Neural progenitor cell (in vitro differentiated cells): ENCODE data around the gene LASP1NB.
A peak's percentile ranks its signal among the peaks of the same experiment; 100 is the strongest.

Experiments
- DNase-seq: peaks from one replicate; pipeline ENCODE4 v3.0.0-alpha.2; 2016; ENCODE audit warnings: low spot score
- H2AFZ ChIP-seq: fragments of 200-600 bp; sonication (generic); replicated peaks from 2 replicates; pipeline ENCODE4 v1.6.1; 2016; ENCODE audit warnings: antibody characterized with exemption
- H3F3A ChIP-seq: fragments of 200-600 bp; sonication (generic); 2 replicates; pipeline ENCODE4 v1.6.1; 2016; ENCODE audit warnings: antibody characterized with exemption, low read depth
- H3K27ac ChIP-seq: fragments of 200-600 bp; sonication (generic); 2 replicates; pipeline ENCODE4 v1.5.1; 2016; ENCODE audit warnings: mild to moderate bottlenecking
- H3K27me3 ChIP-seq: fragments of 200-600 bp; sonication (generic); 2 replicates; pipeline ENCODE4 v1.6.1; 2016; ENCODE audit warnings: mild to moderate bottlenecking, moderate library complexity
- H3K36me3 ChIP-seq: fragments of 200-600 bp; sonication (generic); 2 replicates; pipeline ENCODE4 v1.5.1; 2016
- H3K4me1 ChIP-seq: fragments of 200-600 bp; sonication (generic); 2 replicates; pipeline ENCODE4 v1.6.1; 2016; ENCODE audit warnings: mixed run types
- H3K4me2 ChIP-seq: fragments of 200-600 bp; sonication (generic); 2 replicates; pipeline ENCODE4 v1.6.1; 2016
- H3K4me3 ChIP-seq: fragments of 200-600 bp; sonication (generic); 2 replicates; pipeline ENCODE4 v1.5.1; 2016
- H3K79me2 ChIP-seq: fragments of 200-600 bp; sonication (generic); 2 replicates; pipeline ENCODE4 v1.6.1; 2016; ENCODE audit warnings: low read depth
- H3K9ac ChIP-seq: fragments of 200-600 bp; sonication (generic); 2 replicates; pipeline ENCODE4 v1.6.1; 2016
- H3K9me3 ChIP-seq: fragments of 200-600 bp; sonication (generic); 2 replicates; pipeline ENCODE4 v1.5.1; 2016; ENCODE audit warnings: low read depth
- H4K20me1 ChIP-seq: fragments of 200-600 bp; sonication (generic); 2 replicates; pipeline ENCODE4 v1.6.1; 2016; ENCODE audit warnings: low read depth
- H3K27ac Mint-ChIP-seq: 3 replicates; pipeline ENCODE4 v1.8.0; 2021; ENCODE audit warnings: mixed read lengths
- H3K27me3 Mint-ChIP-seq: 2 replicates; pipeline ENCODE4 v1.8.0; 2022; ENCODE audit warnings: low read depth, mild to moderate bottlenecking, inconsistent platforms, moderate library complexity, mixed read lengths; ENCODE audit not compliant: insufficient read depth
- H3K36me3 Mint-ChIP-seq: 3 replicates; pipeline ENCODE4 v1.8.0; 2021; ENCODE audit warnings: mixed read lengths
- H3K4me1 Mint-ChIP-seq: 3 replicates; pipeline ENCODE4 v1.8.0; 2021; ENCODE audit warnings: mixed read lengths
- H3K4me3 Mint-ChIP-seq: 3 replicates; pipeline ENCODE4 v1.8.0; 2021; ENCODE audit warnings: mild to moderate bottlenecking, moderate library complexity, mixed read lengths
- H3K9me3 Mint-ChIP-seq: 3 replicates; pipeline ENCODE4 v1.8.0; 2020; ENCODE audit warnings: mixed read lengths
- EZH2 ChIP-seq: fragments of 200-600 bp; sonication (generic); IDR thresholded peaks from 2 replicates; pipeline ENCODE4 v1.6.1; 2017; ENCODE audit warnings: antibody characterized with exemption, mild to moderate bottlenecking, moderate library complexity
- EZH2phosphoT487 ChIP-seq: fragments of 200-600 bp; sonication (generic); IDR thresholded peaks from 2 replicates; pipeline ENCODE4 v1.6.1; 2017; ENCODE audit warnings: antibody characterized with exemption
- TF ChIP-seq, protein P1 (sequence below): fragments of 200-600 bp; sonication (generic); IDR thresholded peaks from 2 replicates; pipeline ENCODE4 v1.5.1; 2017; ENCODE audit warnings: antibody characterized with exemption, mild to moderate bottlenecking

Gene LASP1NB

DNA sequence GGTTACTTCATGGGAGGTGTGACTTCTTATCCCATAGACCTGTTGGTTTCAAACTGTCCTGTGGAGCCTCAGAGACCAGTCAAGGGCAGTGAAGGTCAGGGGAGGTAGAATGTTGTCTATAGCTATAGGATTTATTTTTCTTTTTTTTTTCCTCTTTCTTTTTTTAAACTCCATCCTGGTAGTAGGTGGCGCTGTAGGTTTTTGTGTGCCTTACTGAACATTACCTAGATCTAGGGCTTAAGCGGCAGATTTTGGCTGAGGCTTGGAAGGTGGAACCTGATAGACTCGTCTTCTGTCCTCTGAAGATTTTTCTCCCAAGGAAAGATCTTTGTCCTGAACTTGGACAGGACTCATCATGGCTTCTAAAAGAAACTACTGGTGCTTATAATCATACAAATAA is 8.2 kb upstream of the LASP1NB start:
- Histone ChIP-seq H3K27me3 (no peaks in the 10 kb centered on the region), H3K9me3 (no peaks in the 10 kb centered on the region), H3K4me1 (peaks cover 4% of the 10 kb centered on the region), H3K27ac (no peak overlapping the region), H4K20me1 (no peaks in the 10 kb centered on the region), H3K4me2 (no peak overlapping the region), H2AFZ (no peak overlapping the region), H3K4me3 (no peak overlapping the region), H3F3A (peaks cover 12% of the 10 kb centered on the region), H3K9ac (no peak overlapping the region), H3K79me2 (no peaks in the 10 kb centered on the region), H3K36me3 (no peaks in the 10 kb centered on the region)
- no peaks in the 10 kb centered on the region for H3K9me3 Mint-ChIP-seq
- peaks cover 21% of the 10 kb centered on the region for H3K4me1 Mint-ChIP-seq
- no peak for DNase-seq
- no peak overlapping the region for H3K27ac Mint-ChIP-seq
- no peak overlapping the region for H3K4me3 Mint-ChIP-seq
- TF ChIP-seq, protein P1, sequence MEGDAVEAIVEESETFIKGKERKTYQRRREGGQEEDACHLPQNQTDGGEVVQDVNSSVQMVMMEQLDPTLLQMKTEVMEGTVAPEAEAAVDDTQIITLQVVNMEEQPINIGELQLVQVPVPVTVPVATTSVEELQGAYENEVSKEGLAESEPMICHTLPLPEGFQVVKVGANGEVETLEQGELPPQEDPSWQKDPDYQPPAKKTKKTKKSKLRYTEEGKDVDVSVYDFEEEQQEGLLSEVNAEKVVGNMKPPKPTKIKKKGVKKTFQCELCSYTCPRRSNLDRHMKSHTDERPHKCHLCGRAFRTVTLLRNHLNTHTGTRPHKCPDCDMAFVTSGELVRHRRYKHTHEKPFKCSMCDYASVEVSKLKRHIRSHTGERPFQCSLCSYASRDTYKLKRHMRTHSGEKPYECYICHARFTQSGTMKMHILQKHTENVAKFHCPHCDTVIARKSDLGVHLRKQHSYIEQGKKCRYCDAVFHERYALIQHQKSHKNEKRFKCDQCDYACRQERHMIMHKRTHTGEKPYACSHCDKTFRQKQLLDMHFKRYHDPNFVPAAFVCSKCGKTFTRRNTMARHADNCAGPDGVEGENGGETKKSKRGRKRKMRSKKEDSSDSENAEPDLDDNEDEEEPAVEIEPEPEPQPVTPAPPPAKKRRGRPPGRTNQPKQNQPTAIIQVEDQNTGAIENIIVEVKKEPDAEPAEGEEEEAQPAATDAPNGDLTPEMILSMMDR, result no peak
- no peak for TF ChIP-seq EZH2phosphoT487
- no peak for TF ChIP-seq EZH2
- H3K27me3 Mint-ChIP-seq, result peaks cover 8% of the 10 kb centered on the region
- H3K36me3 Mint-ChIP-seq, result peaks cover 22% of the 10 kb centered on the region

DNA sequence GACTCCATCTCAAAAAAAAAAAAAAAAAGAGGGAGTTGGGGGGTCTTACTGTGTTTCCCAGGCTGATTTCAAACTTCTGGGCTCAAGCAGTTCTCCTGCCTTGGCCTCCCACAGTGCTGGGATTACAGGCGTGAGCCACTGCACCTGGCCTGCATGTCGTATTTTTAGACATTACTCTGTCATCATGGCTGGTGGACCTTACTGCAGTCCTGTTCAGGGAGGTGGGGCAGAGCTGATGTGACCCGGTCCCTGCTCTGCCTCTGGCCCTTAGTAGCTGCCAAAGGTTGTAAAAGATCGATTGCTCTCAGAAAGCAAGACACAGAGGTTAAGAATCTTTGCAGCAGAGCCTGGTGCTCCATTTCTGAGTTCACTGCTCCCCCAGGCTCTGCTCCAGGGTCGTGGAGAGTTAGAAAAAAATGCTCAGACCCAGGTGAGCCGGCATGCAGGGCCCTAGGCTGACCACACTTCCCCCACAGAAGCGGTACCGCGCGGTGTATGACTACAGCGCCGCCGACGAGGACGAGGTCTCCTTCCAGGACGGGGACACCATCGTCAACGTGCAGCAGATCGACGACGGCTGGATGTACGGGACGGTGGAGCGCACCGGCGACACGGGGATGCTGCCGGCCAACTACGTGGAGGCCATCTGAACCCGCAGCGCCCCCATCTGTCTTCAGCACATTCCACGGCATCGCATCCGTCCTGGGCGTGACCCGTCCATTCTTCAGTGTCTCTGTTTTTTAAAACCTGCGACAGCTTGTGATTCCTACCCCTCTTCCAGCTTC is 7.1 kb upstream of the LASP1NB start:
- Mint-ChIP-seq H3K4me1 (peaks cover 30% of the 10 kb centered on the region), H3K9me3 (no peaks in the 10 kb centered on the region), H3K36me3 (peaks cover 22% of the 10 kb centered on the region), H3K27me3 (peaks cover 8% of the 10 kb centered on the region), H3K27ac (no peak overlapping the region), H3K4me3 (no peak overlapping the region)
- DNase-seq, result peak; percentile 65
- no peaks in the 10 kb centered on the region for H3K9me3 ChIP-seq
- H3K4me3 ChIP-seq, result no peak overlapping the region
- H3K36me3 ChIP-seq, result no peaks in the 10 kb centered on the region
- H3K27ac ChIP-seq, result no peak overlapping the region
- no peak overlapping the region for H3K9ac ChIP-seq
- H3F3A ChIP-seq, result peaks cover 22% of the 10 kb centered on the region
- H2AFZ ChIP-seq, result no peak overlapping the region
- no peaks in the 10 kb centered on the region for H4K20me1 ChIP-seq
- no peaks in the 10 kb centered on the region for H3K27me3 ChIP-seq
- no peak overlapping the region for H3K4me2 ChIP-seq
- peaks cover 15% of the 10 kb centered on the region for H3K4me1 ChIP-seq
- no peaks in the 10 kb centered on the region for H3K79me2 ChIP-seq
- TF ChIP-seq, protein P1, result peak; percentile 49
- TF ChIP-seq EZH2 (no peak), EZH2phosphoT487 (no peak)

DNA sequence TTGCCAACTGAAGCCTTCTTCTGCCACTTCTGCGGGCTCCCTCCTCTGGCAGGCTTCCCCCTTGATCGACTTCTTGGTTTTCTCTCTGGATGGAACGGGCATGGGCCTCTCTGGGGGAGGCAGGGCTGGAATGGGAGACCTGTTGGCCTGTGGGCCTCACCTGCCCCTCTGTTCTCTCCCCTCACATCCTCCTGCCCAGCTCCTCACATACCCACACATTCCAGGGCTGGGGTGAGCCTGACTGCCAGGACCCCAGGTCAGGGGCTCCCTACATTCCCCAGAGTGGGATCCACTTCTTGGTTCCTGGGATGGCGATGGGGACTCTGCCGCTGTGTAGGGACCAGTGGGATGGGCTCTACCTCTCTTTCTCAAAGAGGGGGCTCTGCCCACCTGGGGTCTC is 6.5 kb upstream of the LASP1NB start:
- no peak overlapping the region for H3K27ac ChIP-seq
- H3K9ac ChIP-seq, result no peak overlapping the region
- peaks cover 17% of the 10 kb centered on the region for H3K4me1 ChIP-seq
- H3K79me2 ChIP-seq, result no peaks in the 10 kb centered on the region
- no peaks in the 10 kb centered on the region for H4K20me1 ChIP-seq
- Mint-ChIP-seq H3K9me3 (no peaks in the 10 kb centered on the region), H3K27ac (no peak overlapping the region), H3K36me3 (peaks cover 22% of the 10 kb centered on the region), H3K27me3 (peaks cover 8% of the 10 kb centered on the region), H3K4me3 (no peak overlapping the region), H3K4me1 (peaks cover 30% of the 10 kb centered on the region)
- H2AFZ ChIP-seq, result no peak overlapping the region
- no peak overlapping the region for H3K4me3 ChIP-seq
- no peaks in the 10 kb centered on the region for H3K9me3 ChIP-seq
- DNase-seq, result no peak
- no peak for TF ChIP-seq EZH2
- TF ChIP-seq, protein P1, result no peak
- no peak for TF ChIP-seq EZH2phosphoT487
- H3K4me2 ChIP-seq, result no peak overlapping the region
- no peaks in the 10 kb centered on the region for H3K27me3 ChIP-seq
- peaks cover 28% of the 10 kb centered on the region for H3F3A ChIP-seq
- H3K36me3 ChIP-seq, result no peaks in the 10 kb centered on the region
